ENCODE results near the gene TCTN1.
"Not testable (repeated sequence)": the region's sequence is repeated elsewhere in the genome, so short reads cannot be mapped to it uniquely, and the experiment has no call there.

TCTN1 gene

GRCh38 chr12:110613771-110614684, at the start of gene TCTN1:
TSS of gene TCTN1 (plus strand) at chr12:110614129. CDS start at chr12:110614183, 54 bp downstream.
- Mint-ChIP-seq H3K9me3 (no peaks in the 10 kb centered on the region), H3K36me3 (ENCODE audit: low read depth) (no peaks in the 10 kb centered on the region), H3K27ac (peak within 1 kb of the TSS; percentile 91), H3K4me1 (ENCODE audit: low read depth) (peaks cover 4% of the 10 kb centered on the region), H3K27me3 (no peaks in the 10 kb centered on the region), H3K4me3 (peak within 1 kb of the TSS; percentile 89)
- intact Hi-C loops (cut with micrococcal nuclease): loop anchor here (1.0 to 2.0 kb wide), 2 partner anchors 9 to 129 kb away; partner anchors contain the start of gene PPP1CC

- intact Hi-C loops (cut with micrococcal nuclease): no loop called here
- Mint-ChIP-seq H3K36me3 (ENCODE audit: low read depth) (peaks cover under 1% of the 10 kb centered on the region), H3K4me1 (ENCODE audit: low read depth) (peaks cover 66% of the 10 kb centered on the region), H3K4me3 (no peak overlapping the region), H3K27me3 (no peaks in the 10 kb centered on the region), H3K27ac (peak overlapping the region; percentile 57), H3K9me3 (no peaks in the 10 kb centered on the region)
These were observed 49.4 kb upstream of the TCTN1 start for GRCh38 chr12:110564471-110564991.

- intact Hi-C loops (cut with micrococcal nuclease): no loop called here
- peak overlapping the region; percentile 53 for H3K27ac Mint-ChIP-seq
- no peaks in the 10 kb centered on the region for H3K27me3 Mint-ChIP-seq
- H3K4me1 Mint-ChIP-seq (ENCODE audit: low read depth): peaks cover 61% of the 10 kb centered on the region
- H3K9me3 Mint-ChIP-seq: peaks cover 7% of the 10 kb centered on the region
- H3K4me3 Mint-ChIP-seq: no peak overlapping the region
- H3K36me3 Mint-ChIP-seq (ENCODE audit: low read depth): peaks cover 12% of the 10 kb centered on the region
These were observed 47.7 kb upstream of the TCTN1 start for GRCh38 chr12:110565894-110566871.

GRCh38 chr12:110566993-110567392, 46.9 kb upstream of the TCTN1 start:
- H3K27ac Mint-ChIP-seq: peak overlapping the region; percentile 7
- H3K4me1 Mint-ChIP-seq (ENCODE audit: low read depth): peaks cover 53% of the 10 kb centered on the region
- H3K27me3 Mint-ChIP-seq: no peaks in the 10 kb centered on the region
- intact Hi-C loops (cut with micrococcal nuclease): no loop called here
- peaks cover 12% of the 10 kb centered on the region for H3K36me3 Mint-ChIP-seq (ENCODE audit: low read depth)
- peaks cover 7% of the 10 kb centered on the region for H3K9me3 Mint-ChIP-seq
- no peak overlapping the region for H3K4me3 Mint-ChIP-seq

DNA sequence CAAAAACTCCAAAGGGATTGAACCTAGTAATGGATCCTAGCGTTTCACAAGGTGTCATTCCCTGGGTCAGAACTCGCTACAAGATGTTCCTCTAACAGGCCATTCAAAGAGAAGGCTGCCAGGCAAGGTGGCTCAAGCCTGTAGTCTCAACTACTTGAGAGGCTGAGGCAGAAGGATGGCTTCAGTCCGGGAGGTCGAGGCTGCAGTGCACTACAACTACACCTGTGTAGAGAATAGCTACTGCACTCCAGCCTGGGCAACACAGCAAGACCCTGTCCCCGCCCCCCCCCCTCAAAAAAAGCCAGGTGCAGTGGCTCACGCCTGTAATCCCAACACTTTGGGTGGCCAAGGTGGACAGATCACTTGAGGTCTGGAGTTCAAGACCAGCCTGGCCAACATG, 45.2 kb upstream of the TCTN1 start:
- Mint-ChIP-seq H3K27me3 (no peaks in the 10 kb centered on the region), H3K9me3 (peaks cover 7% of the 10 kb centered on the region), H3K36me3 (ENCODE audit: low read depth) (peaks cover 12% of the 10 kb centered on the region), H3K4me1 (ENCODE audit: low read depth) (peaks cover 39% of the 10 kb centered on the region), H3K27ac (no peak overlapping the region), H3K4me3 (no peak overlapping the region)
- intact Hi-C loops (cut with micrococcal nuclease): no loop called here

- H3K9me3 Mint-ChIP-seq; H3K27ac Mint-ChIP-seq; H3K27me3 Mint-ChIP-seq; H3K4me3 Mint-ChIP-seq; intact Hi-C loops (cut with micrococcal nuclease): not testable (repeated sequence)
- H3K4me1 Mint-ChIP-seq (ENCODE audit: low read depth): peaks cover 34% of the 10 kb centered on the region
- H3K36me3 Mint-ChIP-seq (ENCODE audit: low read depth): peaks cover 12% of the 10 kb centered on the region
These were observed 44.1 kb upstream of the TCTN1 start for GRCh38 chr12:110569838-110570237.

GRCh38 chr12:110570798-110571197, 43.1 kb upstream of the TCTN1 start:
- H3K36me3 Mint-ChIP-seq (ENCODE audit: low read depth): peaks cover 12% of the 10 kb centered on the region
- H3K27me3 Mint-ChIP-seq; H3K4me3 Mint-ChIP-seq; intact Hi-C loops (cut with micrococcal nuclease); H3K27ac Mint-ChIP-seq; H3K9me3 Mint-ChIP-seq: not testable (repeated sequence)
- H3K4me1 Mint-ChIP-seq (ENCODE audit: low read depth): peaks cover 28% of the 10 kb centered on the region

DNA sequence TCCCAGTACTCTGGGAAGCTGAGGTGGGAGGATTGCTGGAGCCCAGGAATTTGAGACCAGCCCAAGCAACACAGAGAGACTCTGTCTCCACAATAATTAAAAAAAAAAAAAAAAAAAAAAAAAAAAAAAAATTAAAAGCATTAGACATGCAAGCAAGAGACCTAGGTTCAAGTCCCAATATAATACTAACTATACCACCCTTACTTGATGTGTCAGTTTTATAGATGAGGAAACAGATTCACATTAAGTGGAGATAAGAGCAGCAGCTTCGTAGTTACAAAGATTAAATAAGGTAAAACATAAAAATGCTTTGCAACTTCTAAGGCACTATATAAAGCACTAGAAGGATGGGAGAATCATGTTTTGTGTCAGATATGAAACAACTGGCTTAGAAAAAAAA, 39.9 kb upstream of the TCTN1 start:
- intact Hi-C loops (cut with micrococcal nuclease): no loop called here
- Mint-ChIP-seq H3K27ac (no peak overlapping the region), H3K4me3 (no peak overlapping the region), H3K4me1 (ENCODE audit: low read depth) (peaks cover 29% of the 10 kb centered on the region), H3K36me3 (ENCODE audit: low read depth) (peaks cover 12% of the 10 kb centered on the region), H3K27me3 (no peaks in the 10 kb centered on the region), H3K9me3 (peaks cover 7% of the 10 kb centered on the region)

GRCh38 chr12:110574717-110575230, 39.2 kb upstream of the TCTN1 start:
- H3K27ac Mint-ChIP-seq; H3K36me3 Mint-ChIP-seq (ENCODE audit: low read depth); intact Hi-C loops (cut with micrococcal nuclease); H3K9me3 Mint-ChIP-seq; H3K27me3 Mint-ChIP-seq; H3K4me3 Mint-ChIP-seq: not testable (repeated sequence)
- peaks cover 36% of the 10 kb centered on the region for H3K4me1 Mint-ChIP-seq (ENCODE audit: low read depth)

GRCh38 chr12:110575326-110575725, 38.6 kb upstream of the TCTN1 start:
- intact Hi-C loops (cut with micrococcal nuclease): no loop called here
- peaks cover 7% of the 10 kb centered on the region for H3K9me3 Mint-ChIP-seq
- H3K4me1 Mint-ChIP-seq (ENCODE audit: low read depth): peaks cover 40% of the 10 kb centered on the region
- H3K4me3 Mint-ChIP-seq: no peak overlapping the region
- no peak overlapping the region for H3K27ac Mint-ChIP-seq
- H3K36me3 Mint-ChIP-seq (ENCODE audit: low read depth): peaks cover 7% of the 10 kb centered on the region
- no peaks in the 10 kb centered on the region for H3K27me3 Mint-ChIP-seq

- Mint-ChIP-seq H3K27ac (peak overlapping the region; percentile 60), H3K4me3 (no peak overlapping the region), H3K9me3 (no peaks in the 10 kb centered on the region), H3K27me3 (no peaks in the 10 kb centered on the region), H3K36me3 (ENCODE audit: low read depth) (no peaks in the 10 kb centered on the region), H3K4me1 (ENCODE audit: low read depth) (peaks cover 52% of the 10 kb centered on the region)
- intact Hi-C loops (cut with micrococcal nuclease): loop anchor here (2.0 kb wide), 1 partner anchor 14 kb away; no protein-coding TSS in a partner anchor
These were observed 37.4 kb upstream of the TCTN1 start for GRCh38 chr12:110576504-110576903.

DNA sequence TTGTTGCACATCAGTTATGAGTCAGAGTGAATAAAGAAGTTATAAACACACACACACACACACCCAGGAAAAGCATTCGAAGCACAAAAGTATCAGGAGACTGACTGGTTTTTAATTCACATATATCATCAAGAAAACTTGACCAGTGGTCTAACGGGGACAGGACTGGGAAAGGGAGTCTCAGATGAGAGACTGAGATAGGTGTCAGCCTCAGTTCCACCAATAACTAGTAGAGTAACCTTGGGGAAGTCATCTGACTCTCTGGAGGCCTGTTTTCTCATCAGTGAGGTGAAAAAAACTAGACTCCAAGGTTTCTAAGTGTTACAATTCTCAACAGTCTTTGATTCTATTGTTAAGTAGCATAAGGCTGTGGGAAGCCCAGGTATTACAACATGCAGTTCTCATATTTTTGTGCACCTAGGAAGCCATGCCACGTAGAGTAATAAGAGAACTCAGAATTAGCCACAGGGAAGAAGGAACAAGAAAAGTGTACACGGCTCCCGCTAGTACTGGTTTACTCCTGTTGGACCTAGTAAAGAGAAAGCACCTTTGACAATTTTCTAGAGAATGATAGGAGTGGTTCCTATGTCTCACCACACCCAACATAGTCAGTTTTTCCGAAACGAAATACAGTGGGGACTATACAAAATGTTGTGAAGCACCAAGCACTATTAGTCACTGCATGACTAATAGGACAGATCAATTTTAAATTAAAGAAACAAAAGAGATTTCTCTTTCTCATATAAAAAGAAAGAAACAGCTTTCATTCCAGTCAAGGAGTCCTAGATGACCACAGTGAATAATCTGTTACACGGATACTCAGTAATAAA, 35.9 kb upstream of the TCTN1 start:
- no peaks in the 10 kb centered on the region for H3K27me3 Mint-ChIP-seq
- H3K9me3 Mint-ChIP-seq: no peaks in the 10 kb centered on the region
- peaks cover 11% of the 10 kb centered on the region for H3K36me3 Mint-ChIP-seq (ENCODE audit: low read depth)
- intact Hi-C loops (cut with micrococcal nuclease): loop anchor here (2.0 kb wide), 1 partner anchor 15 kb away; no protein-coding TSS in a partner anchor
- peaks cover 58% of the 10 kb centered on the region for H3K4me1 Mint-ChIP-seq (ENCODE audit: low read depth)
- H3K27ac Mint-ChIP-seq: peak overlapping the region; percentile 87
- peak overlapping the region; percentile 15 for H3K4me3 Mint-ChIP-seq

All from dendritic cell treated with granulocyte-macrophage colony-stimulating factor and Interleukin-4, amounts not matched to agents 40 ng/mL and 50 ng/mL, for 4 days (primary cell).